ENCODE results near the gene DDX47.
A peak's percentile ranks its signal among the peaks of the same experiment; 100 is the strongest.

DDX47 gene

GRCh38 chr12:12784911-12785814 is 28.0 kb upstream of the DDX47 start, which contains the start of gene APOLD1:
Gene APOLD1 (plus strand): TSS chr12:12785659. CDS start chr12:12785692, 33 bp downstream.
- H3K4me1 ChIP-seq = peaks cover 19% of the 10 kb centered on the region
- H3K4me3 ChIP-seq (ENCODE audit: low read depth, low read length) = peak within 1 kb of the TSS; percentile 54
- peak within 1 kb of the TSS; percentile 77 for H3K9ac ChIP-seq
- H3K27ac ChIP-seq = peak within 1 kb of the TSS; percentile 89
- no peaks in the 10 kb centered on the region for H3K27me3 ChIP-seq (ENCODE audit: control insufficient read depth, insufficient read depth, low read length)
- no peaks in the 10 kb centered on the region for H3K36me3 ChIP-seq (ENCODE audit: control insufficient read depth, insufficient read depth, low read length)
- H3K79me2 ChIP-seq = no peaks in the 10 kb centered on the region
- H3K4me2 ChIP-seq (ENCODE audit: low read length) = peak within 1 kb of the TSS; percentile 79
- peak within 1 kb of the TSS; percentile 86 for H2AFZ ChIP-seq
- no peaks in the 10 kb centered on the region for H3K9me3 ChIP-seq (ENCODE audit: control insufficient read depth, low read length)
- no peak for TF ChIP-seq CTCF (IDR thresholded peaks at IDR 0.05)

- Histone ChIP-seq H3K9ac (peak overlapping the region; percentile 77), H3K4me3 (ENCODE audit: low read depth, low read length) (peak overlapping the region; percentile 54), H3K27ac (peak overlapping the region; percentile 89), H3K4me1 (peaks cover 19% of the 10 kb centered on the region), H3K79me2 (no peaks in the 10 kb centered on the region), H3K4me2 (ENCODE audit: low read length) (peak overlapping the region; percentile 79), H3K27me3 (ENCODE audit: control insufficient read depth, insufficient read depth, low read length) (no peaks in the 10 kb centered on the region), H2AFZ (peak overlapping the region; percentile 86), H3K36me3 (ENCODE audit: control insufficient read depth, insufficient read depth, low read length) (no peaks in the 10 kb centered on the region), H3K9me3 (ENCODE audit: control insufficient read depth, low read length) (no peaks in the 10 kb centered on the region)
- no peak for TF ChIP-seq CTCF (IDR thresholded peaks at IDR 0.05)
Measured at GRCh38 chr12:12786351-12786705, 26.8 kb upstream of the DDX47 start.

GRCh38 chr12:12786706-12787601 is 26.2 kb upstream of the DDX47 start:
- Histone ChIP-seq H3K9me3 (ENCODE audit: control insufficient read depth, low read length) (no peaks in the 10 kb centered on the region), H3K27ac (peak overlapping the region; percentile 89), H2AFZ (peak overlapping the region; percentile 86), H3K36me3 (ENCODE audit: control insufficient read depth, insufficient read depth, low read length) (no peaks in the 10 kb centered on the region), H3K4me3 (ENCODE audit: low read depth, low read length) (peak overlapping the region; percentile 54), H3K9ac (peak overlapping the region; percentile 85), H3K79me2 (no peaks in the 10 kb centered on the region), H3K4me2 (ENCODE audit: low read length) (peak overlapping the region; percentile 79), H3K4me1 (peaks cover 19% of the 10 kb centered on the region), H3K27me3 (ENCODE audit: control insufficient read depth, insufficient read depth, low read length) (no peaks in the 10 kb centered on the region)
- no peak for TF ChIP-seq CTCF (IDR thresholded peaks at IDR 0.05)

GRCh38 chr12:12788131-12788530 is 25.0 kb upstream of the DDX47 start:
- H3K4me1 ChIP-seq = peaks cover 19% of the 10 kb centered on the region
- peak overlapping the region; percentile 79 for H3K4me2 ChIP-seq (ENCODE audit: low read length)
- peak overlapping the region; percentile 56 for H2AFZ ChIP-seq
- TF ChIP-seq CTCF (IDR thresholded peaks at IDR 0.05) = no peak
- H3K79me2 ChIP-seq = no peaks in the 10 kb centered on the region
- peak overlapping the region; percentile 54 for H3K4me3 ChIP-seq (ENCODE audit: low read depth, low read length)
- no peak overlapping the region for H3K9ac ChIP-seq
- no peaks in the 10 kb centered on the region for H3K36me3 ChIP-seq (ENCODE audit: control insufficient read depth, insufficient read depth, low read length)
- H3K27me3 ChIP-seq (ENCODE audit: control insufficient read depth, insufficient read depth, low read length) = no peaks in the 10 kb centered on the region
- no peaks in the 10 kb centered on the region for H3K9me3 ChIP-seq (ENCODE audit: control insufficient read depth, low read length)
- H3K27ac ChIP-seq = peak overlapping the region; percentile 89

Measured in parathyroid adenoma (tissue), 2 donors.